ENCODE results near the gene MEI1.

The MEI1 gene

DNA sequence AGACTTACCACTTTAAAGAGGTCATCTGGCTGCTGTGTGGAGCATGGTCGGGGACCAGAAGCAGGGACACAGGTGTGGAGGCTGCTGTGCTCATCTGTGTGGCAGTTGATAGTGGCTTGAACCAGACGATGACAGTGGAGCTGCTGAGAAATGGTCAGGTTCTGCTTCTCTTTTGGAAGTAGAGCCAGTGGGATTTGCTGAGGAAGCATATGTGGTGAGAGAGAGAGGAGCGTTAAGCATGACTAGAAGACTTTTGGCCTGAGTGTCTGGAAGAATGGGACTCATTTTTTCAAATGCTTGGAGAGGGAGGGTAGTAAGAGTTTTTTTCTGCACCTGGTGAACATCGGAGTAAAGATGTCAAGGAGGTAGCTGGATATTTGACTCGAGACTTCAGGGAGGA is 121.1 kb downstream of the MEI1 start:
- no peaks in the 10 kb centered on the region for H3K27me3 ChIP-seq (ENCODE audit: control insufficient read depth, insufficient read depth, low read length)
- H3K4me3 ChIP-seq (ENCODE audit: low read length) = no peak overlapping the region
- peaks cover 22% of the 10 kb centered on the region for H3K4me1 ChIP-seq (ENCODE audit: control insufficient read depth, insufficient read depth, low read length)
- H3K9ac ChIP-seq (ENCODE audit: low read length) = no peak overlapping the region
- H3K36me3 ChIP-seq (ENCODE audit: control insufficient read depth, insufficient read depth, low read length) = no peaks in the 10 kb centered on the region
- no peaks in the 10 kb centered on the region for H3K9me3 ChIP-seq (ENCODE audit: control insufficient read depth, low read length)

- Histone ChIP-seq H3K36me3 (ENCODE audit: control insufficient read depth, insufficient read depth, low read length) (no peaks in the 10 kb centered on the region), H3K9ac (ENCODE audit: low read length) (no peak overlapping the region), H3K27me3 (ENCODE audit: control insufficient read depth, insufficient read depth, low read length) (no peaks in the 10 kb centered on the region), H3K9me3 (ENCODE audit: control insufficient read depth, low read length) (no peaks in the 10 kb centered on the region), H3K4me1 (ENCODE audit: control insufficient read depth, insufficient read depth, low read length) (peaks cover 35% of the 10 kb centered on the region), H3K4me3 (ENCODE audit: low read length) (no peak overlapping the region)
Observed at GRCh38 chr22:41821471-41822316, 122.4 kb downstream of the MEI1 start.

DNA sequence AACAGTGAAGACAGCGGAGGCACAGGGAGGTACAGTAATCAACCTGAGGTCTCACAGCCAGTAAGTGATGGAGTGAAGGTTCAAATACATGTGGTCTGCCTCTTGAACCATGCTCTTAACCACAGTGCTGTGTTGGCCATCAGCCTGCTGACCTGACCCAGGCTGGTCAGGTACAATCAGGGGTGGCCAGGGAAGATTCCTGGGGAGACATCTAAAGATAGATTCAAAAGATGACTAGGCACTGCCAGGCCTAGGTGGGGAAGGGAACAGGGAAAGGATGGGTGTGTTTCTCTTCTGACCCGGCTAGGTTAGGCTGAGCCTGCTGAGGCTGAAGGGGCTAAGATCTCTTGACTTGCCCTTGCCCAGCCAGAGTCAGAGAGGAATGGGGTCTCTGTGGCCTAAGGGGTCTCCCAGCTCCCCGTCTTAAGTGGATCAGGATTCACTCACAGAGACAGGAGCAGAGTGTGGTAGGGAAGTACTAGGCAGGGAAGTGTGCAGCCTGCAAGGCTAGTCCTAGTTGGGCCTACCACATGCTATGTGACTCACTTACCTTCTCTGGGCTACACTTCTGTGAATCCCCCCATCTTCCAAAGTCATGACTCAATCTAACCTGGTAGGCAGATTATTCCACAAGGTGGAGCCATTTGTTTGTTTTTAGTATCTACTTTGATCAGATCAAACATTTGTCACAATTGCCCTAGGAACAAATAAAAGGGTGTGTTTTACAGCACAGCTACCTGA is 123.2 kb downstream of the MEI1 start:
- H3K27me3 ChIP-seq (ENCODE audit: control insufficient read depth, insufficient read depth, low read length) = no peaks in the 10 kb centered on the region
- H3K9ac ChIP-seq (ENCODE audit: low read length) = no peak overlapping the region
- H3K4me1 ChIP-seq (ENCODE audit: control insufficient read depth, insufficient read depth, low read length) = peaks cover 39% of the 10 kb centered on the region
- no peak overlapping the region for H3K4me3 ChIP-seq (ENCODE audit: low read length)
- H3K9me3 ChIP-seq (ENCODE audit: control insufficient read depth, low read length) = no peaks in the 10 kb centered on the region
- H3K36me3 ChIP-seq (ENCODE audit: control insufficient read depth, insufficient read depth, low read length) = no peaks in the 10 kb centered on the region

DNA sequence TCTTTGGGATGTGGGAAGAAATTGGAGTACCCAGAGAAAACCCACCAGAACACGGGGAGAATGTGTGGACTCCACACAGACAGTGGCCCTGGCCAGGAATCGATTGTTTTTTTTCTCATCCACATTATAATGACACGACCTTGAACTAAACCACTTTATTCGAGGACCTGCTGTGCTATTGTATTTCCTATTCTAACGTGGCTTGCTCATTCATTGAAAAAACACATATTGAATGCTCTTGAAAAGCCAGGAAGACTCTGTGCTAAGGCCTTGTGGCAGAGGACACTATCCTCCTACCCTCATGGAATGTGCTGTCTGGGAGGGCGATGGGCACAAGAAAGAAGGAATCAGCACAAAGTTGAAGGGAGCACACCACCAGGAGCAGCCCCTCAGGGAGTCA is 124.5 kb downstream of the MEI1 start:
- Histone ChIP-seq H3K4me3 (ENCODE audit: low read length) (no peak overlapping the region), H3K9ac (ENCODE audit: low read length) (no peak overlapping the region), H3K4me1 (ENCODE audit: control insufficient read depth, insufficient read depth, low read length) (peaks cover 51% of the 10 kb centered on the region)

GRCh38 chr22:41825376-41825775 is 126.1 kb downstream of the MEI1 start:
- Histone ChIP-seq H3K36me3 (ENCODE audit: control insufficient read depth, insufficient read depth, low read length) (no peaks in the 10 kb centered on the region), H3K9ac (ENCODE audit: low read length) (peak overlapping the region; percentile 54), H3K4me3 (ENCODE audit: low read length) (no peak overlapping the region), H3K27me3 (ENCODE audit: control insufficient read depth, insufficient read depth, low read length) (no peaks in the 10 kb centered on the region), H3K9me3 (ENCODE audit: control insufficient read depth, low read length) (no peaks in the 10 kb centered on the region), H3K4me1 (ENCODE audit: control insufficient read depth, insufficient read depth, low read length) (peaks cover 52% of the 10 kb centered on the region)

More for the DNA sequence above, 124.5 kb downstream of the MEI1 start:
- Histone ChIP-seq H3K27me3 (ENCODE audit: control insufficient read depth, insufficient read depth, low read length) (no peaks in the 10 kb centered on the region), H3K36me3 (ENCODE audit: control insufficient read depth, insufficient read depth, low read length) (no peaks in the 10 kb centered on the region), H3K9me3 (ENCODE audit: control insufficient read depth, low read length) (no peaks in the 10 kb centered on the region)

- Histone ChIP-seq H3K9ac (ENCODE audit: low read length) (peak overlapping the region; percentile 29), H3K4me1 (ENCODE audit: control insufficient read depth, insufficient read depth, low read length) (peaks cover 52% of the 10 kb centered on the region)
Observed at GRCh38 chr22:41826021-41826420, 126.7 kb downstream of the MEI1 start.

DNA sequence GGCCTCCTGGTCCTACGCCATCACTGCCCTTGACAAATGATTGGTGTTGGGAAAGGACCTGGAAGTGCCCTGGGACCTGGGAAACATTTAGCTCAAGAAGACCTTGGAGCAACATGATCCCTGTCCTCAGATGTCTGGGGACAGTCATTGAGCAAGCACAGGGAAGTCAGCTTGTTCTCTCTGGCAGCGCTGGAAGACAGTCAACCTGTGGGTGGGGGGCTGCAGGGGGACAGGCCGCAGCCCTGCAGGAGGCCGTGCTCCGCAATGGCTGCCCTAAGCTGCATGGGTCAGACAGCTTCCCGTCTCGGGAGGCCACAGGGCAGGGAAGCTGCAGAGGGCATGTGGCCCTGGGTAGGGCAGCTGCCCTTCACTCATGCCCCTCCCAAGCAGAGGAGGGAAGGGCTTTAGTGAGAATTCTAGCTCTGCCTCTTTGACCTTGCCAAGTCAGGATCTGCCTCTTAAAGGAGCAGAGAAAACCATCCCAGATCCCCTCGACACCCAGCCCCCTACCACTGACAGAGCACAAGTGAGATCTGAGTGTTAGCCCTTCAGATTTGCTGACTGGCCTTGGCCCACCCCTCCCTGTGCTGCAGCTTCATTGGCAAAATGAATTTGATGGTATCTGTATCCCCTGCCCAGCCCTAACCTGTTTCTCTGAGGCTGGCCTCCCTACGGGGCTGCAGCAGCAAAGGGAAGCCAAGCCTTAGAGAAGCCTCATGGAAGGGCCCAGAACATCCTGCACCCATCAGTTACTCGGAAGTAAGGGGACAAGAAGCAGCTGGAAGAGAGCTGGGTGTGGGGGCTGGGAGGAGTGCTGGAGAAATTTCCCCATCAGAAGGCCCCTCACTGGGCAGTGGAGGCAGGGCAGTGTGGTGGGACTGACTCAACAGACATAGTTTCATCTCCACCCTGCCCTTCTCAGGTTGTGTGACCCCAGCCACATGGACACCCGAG is 127.4 kb downstream of the MEI1 start:
- Histone ChIP-seq H3K4me3 (ENCODE audit: low read length) (no peak overlapping the region), H3K9me3 (ENCODE audit: control insufficient read depth, low read length) (no peaks in the 10 kb centered on the region), H3K36me3 (ENCODE audit: control insufficient read depth, insufficient read depth, low read length) (no peaks in the 10 kb centered on the region), H3K4me1 (ENCODE audit: control insufficient read depth, insufficient read depth, low read length) (peaks cover 55% of the 10 kb centered on the region), H3K9ac (ENCODE audit: low read length) (peak overlapping the region; percentile 29), H3K27me3 (ENCODE audit: control insufficient read depth, insufficient read depth, low read length) (no peaks in the 10 kb centered on the region)

More at GRCh38 chr22:41826021-41826420, 126.7 kb downstream of the MEI1 start:
- no peaks in the 10 kb centered on the region for H3K36me3 ChIP-seq (ENCODE audit: control insufficient read depth, insufficient read depth, low read length)
- H3K4me3 ChIP-seq (ENCODE audit: low read length) = no peak overlapping the region
- no peaks in the 10 kb centered on the region for H3K27me3 ChIP-seq (ENCODE audit: control insufficient read depth, insufficient read depth, low read length)
- H3K9me3 ChIP-seq (ENCODE audit: control insufficient read depth, low read length) = no peaks in the 10 kb centered on the region

GRCh38 chr22:41827671-41828070 is 128.4 kb downstream of the MEI1 start:
- Histone ChIP-seq H3K4me1 (ENCODE audit: control insufficient read depth, insufficient read depth, low read length) (peaks cover 56% of the 10 kb centered on the region), H3K9ac (ENCODE audit: low read length) (no peak overlapping the region), H3K27me3 (ENCODE audit: control insufficient read depth, insufficient read depth, low read length) (no peaks in the 10 kb centered on the region), H3K36me3 (ENCODE audit: control insufficient read depth, insufficient read depth, low read length) (no peaks in the 10 kb centered on the region), H3K4me3 (ENCODE audit: low read length) (no peak overlapping the region), H3K9me3 (ENCODE audit: control insufficient read depth, low read length) (no peaks in the 10 kb centered on the region)

GRCh38 chr22:41828516-41828915 is 129.2 kb downstream of the MEI1 start:
- H3K9ac ChIP-seq (ENCODE audit: low read length) = no peak overlapping the region
- H3K27me3 ChIP-seq (ENCODE audit: control insufficient read depth, insufficient read depth, low read length) = no peaks in the 10 kb centered on the region
- H3K36me3 ChIP-seq (ENCODE audit: control insufficient read depth, insufficient read depth, low read length) = no peaks in the 10 kb centered on the region
- H3K9me3 ChIP-seq (ENCODE audit: control insufficient read depth, low read length) = no peaks in the 10 kb centered on the region
- peaks cover 47% of the 10 kb centered on the region for H3K4me1 ChIP-seq (ENCODE audit: control insufficient read depth, insufficient read depth, low read length)
- no peak overlapping the region for H3K4me3 ChIP-seq (ENCODE audit: low read length)

DNA sequence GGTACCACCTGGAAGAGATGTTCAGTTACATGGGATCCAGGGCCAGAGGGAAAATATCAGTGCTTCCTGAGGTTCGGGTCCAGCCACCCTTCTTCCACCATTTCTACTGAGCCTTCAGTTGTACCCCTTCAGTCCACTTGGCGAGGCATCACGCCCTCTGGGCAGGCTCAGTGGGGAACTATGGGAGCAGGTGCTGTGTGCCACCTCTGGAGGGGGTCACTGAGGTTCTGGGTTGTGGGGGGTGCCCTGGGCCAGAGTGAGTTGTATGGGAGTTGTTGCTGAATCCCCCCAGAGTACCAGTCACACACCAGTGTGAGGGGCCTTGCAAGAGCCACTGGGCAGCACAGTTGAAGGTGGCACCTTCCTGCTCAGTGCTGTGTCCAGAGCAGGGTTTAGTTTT is 130.9 kb downstream of the MEI1 start:
- H3K27me3 ChIP-seq (ENCODE audit: control insufficient read depth, insufficient read depth, low read length) = no peaks in the 10 kb centered on the region
- H3K4me3 ChIP-seq (ENCODE audit: low read length) = no peak overlapping the region
- H3K9ac ChIP-seq (ENCODE audit: low read length) = no peak overlapping the region
- no peaks in the 10 kb centered on the region for H3K9me3 ChIP-seq (ENCODE audit: control insufficient read depth, low read length)
- H3K4me1 ChIP-seq (ENCODE audit: control insufficient read depth, insufficient read depth, low read length) = peaks cover 41% of the 10 kb centered on the region
- H3K36me3 ChIP-seq (ENCODE audit: control insufficient read depth, insufficient read depth, low read length) = no peaks in the 10 kb centered on the region

DNA sequence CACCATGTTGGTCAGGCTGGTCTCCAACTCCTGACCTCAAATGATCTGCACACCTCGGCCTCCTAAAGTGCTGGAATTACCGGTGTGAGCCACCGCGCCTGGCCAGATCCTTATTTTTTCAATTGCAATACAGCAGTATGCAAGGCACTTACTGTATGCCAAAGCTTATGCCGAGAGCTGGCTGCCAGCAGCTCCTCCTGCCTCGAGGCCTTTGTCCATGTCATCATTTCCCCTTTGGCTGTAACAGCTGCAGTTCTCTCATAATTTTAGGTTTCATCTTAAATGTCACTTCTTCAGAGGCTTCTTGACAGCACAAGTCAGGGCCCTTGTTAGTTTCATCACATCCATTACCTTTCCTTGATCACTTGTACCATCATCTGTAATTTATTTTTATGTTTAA is 132.1 kb downstream of the MEI1 start:
- Histone ChIP-seq H3K9ac (ENCODE audit: low read length) (no peak overlapping the region), H3K4me1 (ENCODE audit: control insufficient read depth, insufficient read depth, low read length) (peaks cover 37% of the 10 kb centered on the region)

More for the DNA sequence above, 132.1 kb downstream of the MEI1 start:
- Histone ChIP-seq H3K27me3 (ENCODE audit: control insufficient read depth, insufficient read depth, low read length) (no peaks in the 10 kb centered on the region), H3K4me3 (ENCODE audit: low read length) (no peak overlapping the region), H3K9me3 (ENCODE audit: control insufficient read depth, low read length) (no peaks in the 10 kb centered on the region), H3K36me3 (ENCODE audit: control insufficient read depth, insufficient read depth, low read length) (no peaks in the 10 kb centered on the region)

Data from mucosa of stomach (tissue), 1 donor.